ENCODE results near the gene MAPK10. TPM values are rescaled to one million over a fixed set of nuclear protein-coding genes. Genes with fewer than 3 reads are reported as not detected.

Gene MAPK10
- total RNA-seq, 1 experiment from 2014 or later, result 5.3 TPM

DNA sequence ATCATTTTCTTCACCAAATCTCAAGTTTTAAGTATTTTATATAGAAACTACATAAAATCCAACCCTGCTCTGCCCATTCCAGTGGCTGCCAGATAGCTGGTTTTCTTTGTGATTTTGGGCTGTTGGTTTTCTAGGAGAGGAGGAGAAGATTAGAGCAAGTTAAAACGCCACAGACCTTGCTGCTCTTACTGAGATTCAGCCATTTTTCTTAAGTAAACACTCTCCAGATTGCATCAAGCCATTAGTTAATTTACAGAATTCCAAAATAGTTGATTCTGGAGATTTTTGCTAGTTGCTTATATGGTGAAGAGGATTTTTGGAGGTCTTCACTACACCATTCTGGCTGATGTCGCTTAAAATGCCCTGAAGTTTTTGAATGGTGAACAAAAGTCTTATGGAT lies 366.2 kb downstream of the MAPK10 start:
- no peaks in the 10 kb centered on the region for H3K9me3 Mint-ChIP-seq (ENCODE audit: unreplicated experiment)
- no peak overlapping the region for H3K4me3 Mint-ChIP-seq (ENCODE audit: unreplicated experiment)
- BruUV-seq (replicated peaks), result no TSS peak
- no peak overlapping the region for H3K27ac Mint-ChIP-seq (ENCODE audit: low read depth, unreplicated experiment)
- H3K36me3 Mint-ChIP-seq (ENCODE audit: insufficient read depth, unreplicated experiment), result no peaks in the 10 kb centered on the region
- ChIA-PET POLR2A (interaction anchor here (1.0 kb wide), 1 partner anchor 49 kb away, joined by 3 read pairs; no protein-coding TSS in a partner anchor), CTCF (interaction anchor here (0.7 kb wide), 1 partner anchor 38 kb away, joined by 3 read pairs; no protein-coding TSS in a partner anchor)
- TF ChIP-seq, protein P1, sequence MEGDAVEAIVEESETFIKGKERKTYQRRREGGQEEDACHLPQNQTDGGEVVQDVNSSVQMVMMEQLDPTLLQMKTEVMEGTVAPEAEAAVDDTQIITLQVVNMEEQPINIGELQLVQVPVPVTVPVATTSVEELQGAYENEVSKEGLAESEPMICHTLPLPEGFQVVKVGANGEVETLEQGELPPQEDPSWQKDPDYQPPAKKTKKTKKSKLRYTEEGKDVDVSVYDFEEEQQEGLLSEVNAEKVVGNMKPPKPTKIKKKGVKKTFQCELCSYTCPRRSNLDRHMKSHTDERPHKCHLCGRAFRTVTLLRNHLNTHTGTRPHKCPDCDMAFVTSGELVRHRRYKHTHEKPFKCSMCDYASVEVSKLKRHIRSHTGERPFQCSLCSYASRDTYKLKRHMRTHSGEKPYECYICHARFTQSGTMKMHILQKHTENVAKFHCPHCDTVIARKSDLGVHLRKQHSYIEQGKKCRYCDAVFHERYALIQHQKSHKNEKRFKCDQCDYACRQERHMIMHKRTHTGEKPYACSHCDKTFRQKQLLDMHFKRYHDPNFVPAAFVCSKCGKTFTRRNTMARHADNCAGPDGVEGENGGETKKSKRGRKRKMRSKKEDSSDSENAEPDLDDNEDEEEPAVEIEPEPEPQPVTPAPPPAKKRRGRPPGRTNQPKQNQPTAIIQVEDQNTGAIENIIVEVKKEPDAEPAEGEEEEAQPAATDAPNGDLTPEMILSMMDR (IDR thresholded peaks at IDR 0.05; ENCODE audit: unreplicated experiment), result no peak
- no peaks in the 10 kb centered on the region for H3K27me3 Mint-ChIP-seq (ENCODE audit: insufficient read depth, unreplicated experiment)
- DNase-seq (ENCODE audit: unreplicated experiment), result no peak
- intact Hi-C loops (cut with micrococcal nuclease), result no loop called here
- no peaks in the 10 kb centered on the region for H3K4me1 Mint-ChIP-seq (ENCODE audit: insufficient read depth, unreplicated experiment)

DNA sequence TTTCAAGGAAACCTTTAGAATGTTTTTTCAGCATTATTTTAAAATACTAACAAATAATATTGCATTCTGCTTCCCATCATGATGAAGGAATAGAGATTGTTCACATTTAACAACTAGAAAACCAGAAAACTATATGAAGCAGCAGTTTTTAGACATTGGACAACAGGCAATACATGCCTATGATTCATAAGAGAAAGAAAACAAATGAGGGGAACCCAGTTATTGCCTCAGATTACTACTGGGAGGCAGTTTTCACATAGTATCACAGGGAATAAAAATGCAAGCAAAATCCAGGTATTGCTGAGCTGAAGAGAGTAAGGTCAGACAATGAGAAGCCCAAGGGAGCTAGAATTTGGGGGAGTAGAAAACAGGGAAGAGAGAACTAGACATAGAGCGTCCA lies 373.6 kb downstream of the MAPK10 start:
- H3K36me3 Mint-ChIP-seq (ENCODE audit: insufficient read depth, unreplicated experiment), result no peaks in the 10 kb centered on the region
- peak; percentile 20 for DNase-seq (ENCODE audit: unreplicated experiment)
- no peak overlapping the region for H3K27ac Mint-ChIP-seq (ENCODE audit: low read depth, unreplicated experiment)

DNA sequence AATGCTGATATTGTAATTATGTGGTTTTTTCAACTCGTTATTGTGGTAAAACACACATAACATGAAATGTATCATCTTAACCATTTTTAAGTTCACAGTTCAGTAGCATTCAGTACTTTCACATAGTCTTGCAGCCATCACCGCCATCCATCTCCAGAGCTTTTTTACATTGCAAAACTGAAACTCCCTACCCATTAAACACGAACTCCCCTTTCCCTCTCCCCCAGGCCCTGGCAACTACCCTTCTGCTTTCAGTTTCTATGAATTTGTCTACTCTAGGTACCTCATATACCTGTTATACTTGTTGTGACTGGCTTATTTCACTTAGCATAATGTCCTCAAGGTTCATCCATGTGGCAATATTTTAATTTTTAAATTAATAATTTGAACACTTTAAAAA lies 380.6 kb downstream of the MAPK10 start:
- DNase-seq (ENCODE audit: unreplicated experiment), result no peak
- TF ChIP-seq, protein P1 (IDR thresholded peaks at IDR 0.05; ENCODE audit: unreplicated experiment), result no peak
- Mint-ChIP-seq H3K27ac (ENCODE audit: low read depth, unreplicated experiment) (no peak overlapping the region), H3K36me3 (ENCODE audit: insufficient read depth, unreplicated experiment) (no peaks in the 10 kb centered on the region), H3K4me1 (ENCODE audit: insufficient read depth, unreplicated experiment) (no peaks in the 10 kb centered on the region), H3K27me3 (ENCODE audit: insufficient read depth, unreplicated experiment) (no peaks in the 10 kb centered on the region), H3K9me3 (ENCODE audit: unreplicated experiment) (no peaks in the 10 kb centered on the region), H3K4me3 (ENCODE audit: unreplicated experiment) (no peak overlapping the region)
- BruUV-seq (replicated peaks), result no TSS peak
- ChIA-PET CTCF (no interaction called here), POLR2A (no interaction called here)
- intact Hi-C loops (cut with micrococcal nuclease), result no loop called here

More for the DNA sequence above, 373.6 kb downstream of the MAPK10 start:
- H3K9me3 Mint-ChIP-seq (ENCODE audit: unreplicated experiment), result no peaks in the 10 kb centered on the region
- POLR2A ChIA-PET, result no interaction called here
- no peaks in the 10 kb centered on the region for H3K27me3 Mint-ChIP-seq (ENCODE audit: insufficient read depth, unreplicated experiment)
- no peak overlapping the region for H3K4me3 Mint-ChIP-seq (ENCODE audit: unreplicated experiment)
- CTCF ChIA-PET, result interaction anchor here (1.2 to 2.5 kb wide), 2 partner anchors 17 to 58 kb away, joined by 3 to 9 read pairs; no protein-coding TSS in a partner anchor
- intact Hi-C loops (cut with micrococcal nuclease), result no loop called here
- TF ChIP-seq, protein P1 (IDR thresholded peaks at IDR 0.05; ENCODE audit: unreplicated experiment), result no peak
- peaks cover 5% of the 10 kb centered on the region for H3K4me1 Mint-ChIP-seq (ENCODE audit: insufficient read depth, unreplicated experiment)
- no TSS peak for BruUV-seq (replicated peaks)

DNA sequence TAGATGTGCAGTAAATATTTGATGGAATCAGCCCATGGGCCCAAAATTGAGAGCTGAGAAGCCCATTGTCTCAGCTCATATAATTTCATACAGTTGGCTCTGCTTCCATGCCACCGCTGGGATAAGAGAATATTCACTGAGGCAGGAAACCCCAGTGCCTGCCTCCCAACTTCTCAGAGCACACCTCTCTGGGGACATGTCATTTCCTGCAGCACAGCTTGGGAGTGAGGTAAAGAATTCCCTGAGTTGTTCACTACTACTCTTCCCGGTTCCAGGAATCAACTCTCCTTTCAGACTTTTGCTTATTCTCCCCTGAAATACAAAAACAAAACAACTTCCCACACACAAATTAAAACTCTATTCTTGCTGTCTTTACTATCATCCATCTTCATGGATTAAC lies 389.3 kb downstream of the MAPK10 start:
- ChIA-PET CTCF (interaction anchor here (0.6 to 2.6 kb wide), 10 partner anchors 9 to 222 kb away, joined by 3 to 20 read pairs (median 4); no protein-coding TSS in a partner anchor), POLR2A (interaction anchor here (1.4 kb wide), 1 partner anchor 173 kb away, joined by 5 read pairs; no protein-coding TSS in a partner anchor)
- Mint-ChIP-seq H3K4me1 (ENCODE audit: insufficient read depth, unreplicated experiment) (peaks cover 5% of the 10 kb centered on the region), H3K27me3 (ENCODE audit: insufficient read depth, unreplicated experiment) (no peaks in the 10 kb centered on the region), H3K9me3 (ENCODE audit: unreplicated experiment) (no peaks in the 10 kb centered on the region), H3K36me3 (ENCODE audit: insufficient read depth, unreplicated experiment) (no peaks in the 10 kb centered on the region), H3K27ac (ENCODE audit: low read depth, unreplicated experiment) (no peak overlapping the region), H3K4me3 (ENCODE audit: unreplicated experiment) (no peak overlapping the region)
- TF ChIP-seq, protein P1 (IDR thresholded peaks at IDR 0.05; ENCODE audit: unreplicated experiment), result no peak
- no TSS peak for BruUV-seq (replicated peaks)
- intact Hi-C loops (cut with micrococcal nuclease), result no loop called here
- DNase-seq (ENCODE audit: unreplicated experiment), result no peak
